GM13977 (cell line): ENCODE data around the gene CCDC160.

Experiments used
- DNase-seq: peaks from one replicate; pipeline ENCODE4 v3.0.0; 2012; ENCODE audit warnings: low spot score
- CTCF ChIP-seq: IDR thresholded peaks from 2 replicates; pipeline ENCODE4 v1.5.1; 2012; ENCODE audit warnings: mild to moderate bottlenecking, control low read depth; ENCODE audit not compliant: insufficient read depth; ENCODE audit errors: extremely low read depth, missing control alignments
- in situ Hi-C: fragments of 300-500 bp; cut with MboI; formaldehyde crosslinking; loops from one replicate; pipeline ENCODE4 v1.12.0; 2022; ENCODE audit warnings: low sequenced_read_pairs, low pct_unique_long_range_greater_than_20kb, mixed read lengths, inconsistent platforms; ENCODE audit not compliant: unreplicated experiment

CCDC160 gene

DNA sequence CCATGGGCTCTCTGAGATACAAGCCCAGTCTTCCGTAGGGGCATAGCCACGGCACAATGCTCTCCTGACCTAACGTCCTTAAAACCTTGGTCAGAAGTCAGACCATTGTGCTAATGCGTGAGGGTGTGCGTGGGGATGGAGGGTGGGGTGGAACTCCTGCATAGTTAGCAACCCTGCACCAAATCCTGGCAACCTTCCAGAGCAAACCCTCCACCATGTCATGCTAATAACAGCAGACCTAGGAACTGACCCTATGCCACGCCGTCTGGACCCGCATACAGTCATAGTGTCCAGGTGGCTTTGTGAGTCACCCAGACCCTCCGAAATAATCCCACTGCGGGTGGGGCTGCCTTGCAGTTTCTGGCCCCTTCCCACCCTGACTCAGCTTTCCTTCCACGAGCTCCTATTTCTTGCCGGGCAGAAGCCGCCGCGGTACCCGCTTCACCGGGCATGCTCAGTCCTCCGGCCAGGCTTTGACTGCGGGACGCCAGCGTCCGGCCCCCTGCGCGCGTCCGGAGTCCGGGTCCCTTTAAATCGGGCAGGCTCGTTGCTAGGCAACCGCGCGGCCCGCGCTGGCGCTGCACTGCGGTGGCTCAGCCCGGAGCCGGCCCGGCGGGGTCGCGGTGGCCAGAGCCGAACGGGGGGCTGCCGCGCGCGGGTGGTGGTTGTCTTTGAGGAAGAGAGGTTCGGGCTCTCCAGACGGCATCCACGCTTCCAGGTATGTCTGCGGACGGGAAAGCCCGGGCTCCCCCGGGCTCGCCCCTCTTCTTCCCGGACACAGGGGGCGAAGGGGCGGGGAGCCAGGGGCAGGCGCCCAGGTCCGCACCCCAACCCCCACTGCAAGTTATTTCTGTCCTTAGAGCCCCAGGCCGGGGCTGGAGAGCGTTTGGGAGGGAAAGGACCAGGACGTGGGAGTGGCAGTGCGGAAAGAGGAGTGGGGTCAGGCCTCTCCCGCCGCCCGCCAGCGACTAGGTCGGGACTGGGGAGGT lies at the start of gene CCDC160:
Gene CCDC160 (plus strand): TSS at position 557 of the 989 bp plus-strand sequence. CDS start 7,619 bp downstream, outside the sequence.
- in situ Hi-C loops = no loop called here
- DNase-seq = peak; percentile 29

GRCh38 chrX:134191281-134191680 lies 45.7 kb upstream of the CCDC160 start:
- no peak for TF ChIP-seq CTCF
- in situ Hi-C loops = no loop called here
- no peak for DNase-seq

More for the DNA sequence above, at the start of gene CCDC160:
- no peak for TF ChIP-seq CTCF

DNA sequence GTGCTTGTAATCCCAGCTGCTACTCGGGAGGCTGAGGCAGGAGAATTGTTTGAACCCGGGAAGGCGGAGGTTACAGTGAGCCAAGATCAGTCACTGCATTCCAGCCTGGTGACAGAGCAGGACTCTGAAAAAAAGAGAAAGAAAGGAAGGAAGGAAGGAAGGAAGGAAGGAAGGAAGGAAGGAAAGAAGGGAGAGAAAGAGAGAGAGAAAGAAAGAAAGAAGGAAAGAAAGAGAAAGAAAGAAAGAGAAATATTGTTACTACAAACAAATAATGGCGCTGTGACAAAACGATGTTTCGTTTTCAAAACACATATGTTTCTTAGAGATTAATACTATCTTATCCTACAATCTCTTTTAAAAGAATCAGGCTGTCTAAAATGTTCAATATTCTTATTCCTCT lies 42.1 kb upstream of the CCDC160 start:
- no peak for TF ChIP-seq CTCF
- in situ Hi-C loops = no loop called here
- DNase-seq = no peak

GRCh38 chrX:134202561-134202960 lies 34.4 kb upstream of the CCDC160 start:
- no peak for DNase-seq
- in situ Hi-C loops = no loop called here
- no peak for TF ChIP-seq CTCF

GRCh38 chrX:134206221-134206620 lies 30.8 kb upstream of the CCDC160 start:
- TF ChIP-seq CTCF = no peak
- in situ Hi-C loops = no loop called here
- no peak for DNase-seq

GRCh38 chrX:134210465-134210864 lies 26.5 kb upstream of the CCDC160 start:
- DNase-seq = no peak
- in situ Hi-C loops = no loop called here
- no peak for TF ChIP-seq CTCF
